NCI-H1092 (cell line): Measurements from ENCODE around the gene SMIM5.

ENCODE experiments used
- DNase-seq: peaks from one replicate; lab custom pipeline; 2025; lab: John Stamatoyannopoulos, UW

SMIM5 gene

DNA sequence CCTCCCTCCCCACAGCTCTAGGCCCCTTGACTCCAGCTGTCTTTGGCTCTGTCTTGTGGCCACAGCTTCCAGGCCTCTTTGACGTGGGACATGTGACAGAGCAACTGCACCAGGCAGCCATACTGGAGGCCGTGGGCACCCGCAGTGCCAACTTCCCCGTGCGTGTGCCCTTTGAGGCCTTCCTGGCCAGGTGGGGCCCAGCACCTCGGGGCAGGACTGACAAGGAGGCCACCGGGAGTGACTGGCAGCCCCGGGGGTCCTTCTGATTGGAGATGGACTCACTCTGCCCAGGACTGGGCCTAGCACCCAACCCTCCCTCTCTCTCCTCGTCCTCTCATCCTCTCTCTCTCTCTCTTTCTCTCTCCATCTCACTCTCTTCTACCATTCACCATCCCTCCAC, 30.1 kb upstream of the SMIM5 start:
- DNase-seq, result no peak

GRCh38 chr17:75604034-75604695, 29.1 kb upstream of the SMIM5 start:
- DNase-seq, result no peak

- DNase-seq, result no peak
These were observed 27.4 kb upstream of the SMIM5 start for GRCh38 chr17:75605790-75606189.

DNA sequence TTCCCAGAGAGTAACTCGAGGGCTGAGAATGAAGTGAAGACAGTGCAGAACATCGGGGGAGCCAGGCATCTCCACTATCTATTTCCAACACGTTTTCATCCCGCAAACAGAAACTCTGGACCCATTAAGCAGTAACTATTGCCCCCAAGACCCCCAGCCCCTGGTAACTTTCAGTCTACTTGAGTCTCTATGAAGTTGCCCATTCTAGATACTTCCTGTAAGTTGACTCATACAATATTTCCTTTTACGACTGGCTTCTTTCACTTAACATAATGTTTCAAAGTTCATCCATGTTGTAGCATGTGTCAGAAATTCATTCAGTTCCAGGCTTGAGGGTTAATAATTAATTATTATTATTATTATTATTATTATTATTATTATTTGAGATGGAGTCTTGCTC, 26.1 kb upstream of the SMIM5 start:
- DNase-seq, result no peak

- DNase-seq, result no peak
These were observed 22.9 kb upstream of the SMIM5 start for GRCh38 chr17:75610103-75610984.

DNA sequence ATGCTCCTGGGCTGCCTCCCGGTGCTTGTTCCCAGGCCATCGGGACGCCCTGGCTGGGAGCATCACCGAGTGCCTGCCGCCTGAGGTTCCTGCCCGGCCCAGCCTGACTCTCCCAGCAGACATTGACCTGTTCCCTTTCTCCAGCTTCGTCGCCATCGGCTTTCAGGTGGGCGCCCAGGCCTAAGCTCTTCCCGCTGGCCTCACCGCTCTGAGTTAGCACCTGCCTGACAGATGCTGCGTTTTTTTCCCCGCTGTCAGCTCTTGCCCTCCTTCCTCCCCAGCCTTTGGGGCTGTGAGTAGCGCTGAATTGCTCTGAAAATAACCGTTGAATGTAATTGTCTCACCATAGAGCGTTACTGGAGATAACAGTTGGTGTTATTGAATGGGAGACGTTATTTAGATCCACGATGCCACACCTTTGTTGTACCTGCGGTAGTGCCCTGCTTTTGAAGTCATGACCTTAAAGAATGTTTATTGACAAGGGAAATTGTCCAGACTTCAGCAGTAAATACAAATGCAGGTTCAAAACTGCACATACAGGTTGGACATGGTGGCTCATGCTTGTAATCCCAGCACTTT, 21.3 kb upstream of the SMIM5 start:
- DNase-seq, result no peak

GRCh38 chr17:75612906-75613626, 20.2 kb upstream of the SMIM5 start:
- no peak for DNase-seq

GRCh38 chr17:75614006-75614405, 19.2 kb upstream of the SMIM5 start:
- DNase-seq, result no peak

GRCh38 chr17:75614556-75615270, 18.5 kb upstream of the SMIM5 start:
- DNase-seq, result no peak

DNA sequence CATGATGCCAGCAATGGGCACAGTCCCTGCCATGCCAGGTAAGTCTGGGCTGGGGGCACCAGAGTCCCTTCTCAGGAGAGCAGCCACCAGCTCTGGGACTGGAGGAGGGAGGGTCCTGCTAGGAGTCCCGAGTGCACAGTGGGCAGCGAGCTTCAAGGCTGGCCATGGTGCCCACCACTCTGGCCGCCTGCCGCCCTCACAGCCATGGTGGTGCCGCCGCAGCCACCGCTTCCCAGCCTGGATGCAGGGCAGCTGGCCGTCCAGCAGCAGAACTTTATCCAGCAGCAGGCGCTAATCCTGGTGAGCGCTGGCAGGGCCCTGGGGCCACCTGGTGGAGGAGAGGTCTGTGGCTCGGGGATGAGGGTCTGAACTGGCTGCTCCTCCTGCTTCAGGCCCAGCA, 17.9 kb upstream of the SMIM5 start:
- DNase-seq, result no peak

DNA sequence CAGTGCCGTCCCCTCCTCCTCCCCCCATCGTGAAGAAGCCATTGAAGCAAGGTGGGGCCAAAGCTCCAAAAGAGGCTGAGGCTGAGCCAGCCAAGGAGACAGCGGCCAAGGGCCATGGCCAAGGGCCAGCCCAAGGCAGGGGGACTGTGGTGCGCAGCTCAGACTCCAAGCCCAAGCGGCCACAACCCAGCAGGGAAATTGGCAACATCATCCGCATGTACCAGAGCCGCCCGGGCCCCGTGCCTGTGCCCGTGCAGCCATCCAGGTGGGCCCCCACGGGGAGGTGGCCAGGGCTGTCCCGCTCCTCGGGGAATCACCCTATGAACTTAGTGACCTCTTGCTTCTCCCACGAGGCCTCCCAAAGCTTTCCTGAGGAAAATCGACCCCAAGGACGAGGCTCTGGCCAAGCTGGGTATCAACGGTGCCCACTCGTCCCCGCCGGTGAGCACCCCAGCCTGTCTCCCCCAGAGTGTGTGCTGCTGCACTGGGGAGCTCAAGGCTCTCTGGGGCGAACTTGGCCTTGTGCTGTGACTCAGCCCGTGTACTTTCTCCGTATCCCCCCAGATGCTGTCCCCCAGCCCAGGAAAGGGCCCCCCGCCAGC, 16.6 kb upstream of the SMIM5 start:
- DNase-seq, result no peak

DNA sequence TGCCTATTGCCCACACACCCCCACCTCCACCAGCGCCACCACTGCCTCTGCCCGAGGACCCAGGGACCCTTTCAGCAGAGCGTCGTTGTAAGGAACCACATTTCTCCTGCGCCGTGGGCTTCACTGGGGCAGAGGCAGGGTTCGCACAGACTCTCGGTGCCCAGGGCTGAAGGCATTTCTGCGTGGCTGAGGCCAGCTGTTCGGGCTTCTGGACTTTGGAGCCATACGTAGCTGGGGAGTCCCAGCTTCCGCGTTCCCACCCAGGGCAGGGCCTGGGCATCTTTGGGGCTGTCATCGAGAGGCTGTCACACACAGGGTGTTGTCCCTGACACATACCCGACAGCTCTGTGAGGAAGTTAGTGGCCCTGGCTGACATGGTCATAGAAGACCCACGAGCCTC, 16.0 kb upstream of the SMIM5 start:
- no peak for DNase-seq

GRCh38 chr17:75617675-75618074, 15.6 kb upstream of the SMIM5 start:
- no peak for DNase-seq

DNA sequence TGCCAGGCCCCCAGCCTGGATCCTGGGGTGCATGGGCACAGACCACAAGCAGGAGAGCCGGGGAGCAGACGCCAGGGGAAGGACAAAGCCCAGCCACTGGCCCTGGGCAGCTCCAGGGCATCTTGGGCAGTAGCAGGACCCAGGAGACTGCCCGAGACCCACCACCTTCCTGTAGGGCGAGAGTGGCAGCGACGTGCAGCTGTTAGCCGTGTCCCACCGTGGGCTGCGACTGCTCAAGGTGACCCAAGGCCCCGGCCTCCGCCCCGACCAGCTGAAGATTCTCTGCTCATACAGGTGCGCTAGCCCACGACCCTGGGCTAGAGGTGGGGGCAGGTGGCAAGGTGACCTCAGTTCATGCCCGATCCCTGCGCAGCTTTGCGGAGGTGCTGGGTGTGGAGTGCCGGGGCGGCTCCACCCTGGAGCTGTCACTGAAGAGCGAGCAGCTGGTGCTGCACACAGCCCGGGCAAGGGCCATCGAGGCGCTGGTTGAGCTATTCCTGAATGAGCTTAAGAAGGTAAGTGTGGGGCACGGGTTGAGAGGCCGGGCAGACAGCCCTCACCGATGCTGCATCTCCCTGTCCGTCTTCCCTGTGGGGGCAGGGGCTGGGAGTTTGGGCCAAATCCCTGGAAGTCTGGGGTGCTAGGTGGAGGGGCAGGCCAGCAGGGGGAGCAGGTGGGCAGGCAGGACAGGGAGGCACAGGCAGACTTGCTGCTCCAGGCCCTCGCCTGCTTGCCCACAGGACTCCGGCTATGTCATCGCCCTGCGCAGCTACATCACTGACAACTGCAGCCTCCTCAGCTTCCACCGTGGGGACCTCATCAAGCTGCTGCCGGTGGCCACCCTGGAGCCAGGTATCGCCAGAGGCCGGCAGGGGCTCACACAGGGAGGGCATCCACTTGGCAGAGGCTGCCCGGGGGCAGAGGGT, 13.5 kb upstream of the SMIM5 start:
- peak; percentile 6 for DNase-seq

DNA sequence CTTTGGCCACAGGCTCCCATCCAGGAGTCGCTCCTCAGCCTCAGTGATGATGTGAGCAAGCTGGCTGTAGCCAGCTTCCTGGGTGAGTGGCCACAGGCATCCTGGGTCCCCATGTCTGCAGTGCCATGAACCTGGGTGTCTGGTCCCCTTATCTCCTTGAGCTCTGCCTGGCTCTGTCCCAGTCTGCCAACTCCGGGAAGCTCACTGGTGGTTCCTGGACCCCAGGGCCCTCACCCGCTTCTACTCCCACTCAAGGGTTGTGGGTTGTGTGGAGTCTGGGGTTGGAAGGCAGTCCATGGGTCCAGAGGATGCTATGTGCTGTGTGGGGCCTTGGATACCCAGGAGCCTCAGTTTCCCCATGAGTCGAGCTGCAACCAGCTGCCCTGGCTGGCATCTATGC, 11.7 kb upstream of the SMIM5 start:
- no peak for DNase-seq

- DNase-seq, result no peak
These were observed 11.2 kb upstream of the SMIM5 start for GRCh38 chr17:75622076-75622475.

- DNase-seq, result no peak
These were observed 10.4 kb upstream of the SMIM5 start for GRCh38 chr17:75622771-75623273.

DNA sequence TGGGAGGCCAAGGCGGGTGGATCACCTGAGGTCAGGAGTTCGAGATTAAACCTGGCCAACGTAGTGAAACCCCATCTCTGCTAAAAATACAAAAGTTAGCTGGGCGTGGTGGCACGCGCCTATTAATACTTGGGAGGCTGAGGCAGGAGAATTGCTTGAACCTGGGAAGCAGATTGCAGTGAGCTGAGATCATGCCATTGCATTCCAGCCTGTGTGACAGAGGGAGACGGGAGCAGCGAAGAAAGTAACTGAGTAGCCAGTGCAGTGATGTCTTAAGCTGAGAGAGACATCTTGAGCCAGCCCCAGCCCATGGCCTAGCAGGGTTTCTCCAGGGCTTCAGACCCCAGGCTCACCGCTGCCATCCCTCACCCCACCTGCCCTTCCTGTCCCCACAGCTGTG, 9.8 kb upstream of the SMIM5 start:
- no peak for DNase-seq

- no peak for DNase-seq
These were observed 9.2 kb upstream of the SMIM5 start for GRCh38 chr17:75624021-75624420.

DNA sequence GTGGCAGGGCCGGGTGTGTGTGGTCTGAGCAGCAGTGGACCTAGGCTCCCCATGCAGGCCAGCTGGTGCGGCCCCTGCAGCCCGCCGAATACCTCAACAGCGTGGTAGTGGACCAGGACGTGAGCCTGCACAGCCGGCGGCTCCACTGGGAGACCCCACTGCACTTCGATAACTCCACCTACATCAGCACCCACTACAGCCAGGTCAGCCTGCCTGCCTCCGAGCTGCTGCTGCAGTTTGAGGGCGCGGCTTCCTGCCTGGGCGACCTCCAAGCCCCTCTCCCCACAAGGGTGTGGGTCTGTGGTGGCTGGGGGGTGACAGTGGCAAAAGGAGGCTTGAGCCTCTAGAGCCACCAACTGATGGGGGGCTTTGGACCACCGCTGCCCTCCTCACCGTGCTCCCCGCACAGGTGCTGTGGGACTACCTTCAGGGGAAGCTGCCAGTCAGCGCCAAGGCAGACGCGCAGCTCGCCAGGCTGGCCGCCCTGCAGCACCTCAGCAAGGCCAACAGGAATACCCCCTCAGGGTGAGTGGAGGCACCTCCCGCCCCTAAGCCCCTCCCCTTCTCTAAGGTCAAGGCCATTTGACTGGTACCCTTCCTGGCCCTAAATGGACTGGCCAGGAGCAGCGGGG, 8.4 kb upstream of the SMIM5 start:
- DNase-seq, result no peak
